ENCODE results near the gene CDO1. TPM values are rescaled to one million over a fixed set of nuclear protein-coding genes. Genes with fewer than 3 reads are reported as not detected.

Gene CDO1
- total RNA-seq, 1 donor from 2014 or later: 6.6 TPM

- no peak for TF ChIP-seq CTCF (IDR thresholded peaks at IDR 0.05)
- H3K4me1 Mint-ChIP-seq (ENCODE audit: unreplicated experiment): no peaks in the 10 kb centered on the region
- DNase-seq (ENCODE audit: extremely low spot score, unreplicated experiment): no peak
- H3K9me3 Mint-ChIP-seq (ENCODE audit: unreplicated experiment): no peaks in the 10 kb centered on the region
- no peaks in the 10 kb centered on the region for H3K36me3 Mint-ChIP-seq (ENCODE audit: unreplicated experiment)
- peaks cover 20% of the 10 kb centered on the region for H3K27me3 Mint-ChIP-seq (ENCODE audit: unreplicated experiment)
- no peak overlapping the region for H3K27ac Mint-ChIP-seq (ENCODE audit: unreplicated experiment)
- no peak overlapping the region for H3K4me3 Mint-ChIP-seq (ENCODE audit: unreplicated experiment)
These were observed 20.8 kb downstream of the CDO1 start for GRCh38 chr5:115795700-115796099.

- no peak overlapping the region for H3K4me3 Mint-ChIP-seq (ENCODE audit: unreplicated experiment)
- no peaks in the 10 kb centered on the region for H3K36me3 Mint-ChIP-seq (ENCODE audit: unreplicated experiment)
- H3K27ac Mint-ChIP-seq (ENCODE audit: unreplicated experiment): no peak overlapping the region
- DNase-seq (ENCODE audit: extremely low spot score, unreplicated experiment): no peak
- H3K27me3 Mint-ChIP-seq (ENCODE audit: unreplicated experiment): peaks cover 54% of the 10 kb centered on the region
- no peak for TF ChIP-seq CTCF (IDR thresholded peaks at IDR 0.05)
- no peaks in the 10 kb centered on the region for H3K9me3 Mint-ChIP-seq (ENCODE audit: unreplicated experiment)
- H3K4me1 Mint-ChIP-seq (ENCODE audit: unreplicated experiment): no peaks in the 10 kb centered on the region
These were observed 28.0 kb downstream of the CDO1 start for GRCh38 chr5:115788440-115788839.

- Mint-ChIP-seq H3K4me3 (ENCODE audit: unreplicated experiment) (no peak overlapping the region), H3K4me1 (ENCODE audit: unreplicated experiment) (no peaks in the 10 kb centered on the region), H3K36me3 (ENCODE audit: unreplicated experiment) (no peaks in the 10 kb centered on the region), H3K27ac (ENCODE audit: unreplicated experiment) (no peak overlapping the region), H3K27me3 (ENCODE audit: unreplicated experiment) (peaks cover 53% of the 10 kb centered on the region), H3K9me3 (ENCODE audit: unreplicated experiment) (no peaks in the 10 kb centered on the region)
- no peak for TF ChIP-seq CTCF (IDR thresholded peaks at IDR 0.05)
- no peak for DNase-seq (ENCODE audit: extremely low spot score, unreplicated experiment)
These were observed 29.0 kb downstream of the CDO1 start for GRCh38 chr5:115787426-115787825.

- TF ChIP-seq CTCF (IDR thresholded peaks at IDR 0.05): no peak
- Mint-ChIP-seq H3K4me1 (ENCODE audit: unreplicated experiment) (no peaks in the 10 kb centered on the region), H3K27ac (ENCODE audit: unreplicated experiment) (no peak overlapping the region), H3K4me3 (ENCODE audit: unreplicated experiment) (no peak overlapping the region), H3K36me3 (ENCODE audit: unreplicated experiment) (no peaks in the 10 kb centered on the region), H3K9me3 (ENCODE audit: unreplicated experiment) (no peaks in the 10 kb centered on the region), H3K27me3 (ENCODE audit: unreplicated experiment) (peaks cover 51% of the 10 kb centered on the region)
- no peak for DNase-seq (ENCODE audit: extremely low spot score, unreplicated experiment)
These were observed 30.9 kb downstream of the CDO1 start for GRCh38 chr5:115785381-115786065.

GRCh38 chr5:115778417-115778816 is 38.0 kb downstream of the CDO1 start:
- no peak for TF ChIP-seq CTCF (IDR thresholded peaks at IDR 0.05)
- Mint-ChIP-seq H3K27me3 (ENCODE audit: unreplicated experiment) (peaks cover 15% of the 10 kb centered on the region), H3K36me3 (ENCODE audit: unreplicated experiment) (no peaks in the 10 kb centered on the region), H3K4me1 (ENCODE audit: unreplicated experiment) (peaks cover 10% of the 10 kb centered on the region), H3K9me3 (ENCODE audit: unreplicated experiment) (no peaks in the 10 kb centered on the region), H3K27ac (ENCODE audit: unreplicated experiment) (no peak overlapping the region), H3K4me3 (ENCODE audit: unreplicated experiment) (no peak overlapping the region)
- DNase-seq (ENCODE audit: extremely low spot score, unreplicated experiment): no peak
